Panc1 (cell line): ENCODE data around the gene KRT2. TPM values are rescaled to one million over a fixed set of nuclear protein-coding genes. Genes with fewer than 3 reads are reported as not detected.
A peak's percentile ranks its signal among the peaks of the same experiment; 100 is the strongest.

Source experiments
- ATAC-seq: fragments of 200-7000 bp; cut with Tn5 transposase; 2 replicates; pipeline ENCODE4 v1.9.1; 2020; ENCODE audit warnings: mild to moderate bottlenecking, moderate library complexity
- BruUV-seq: library from RNA; stranded (reverse); fragments of 400-500 nt; replicated peaks from 2 replicates; lab custom pipeline; 2021; lab: Mats Ljungman, UMichigan
- CTCF ChIA-PET: fragments of 300-600 bp; sonication (Branson Sonifier 250); formaldehyde crosslinking; loops from one replicate; lab custom pipeline; 2022; ENCODE audit warnings: antibody characterized with exemption; lab: Charles Lee
- POLR2A ChIA-PET: fragments of 300-600 bp; sonication (Branson Sonifier 250); formaldehyde crosslinking; loops from one replicate; lab custom pipeline; 2022; ENCODE audit warnings: antibody characterized with exemption; lab: Charles Lee
- DNase-seq: peaks from one replicate; pipeline ENCODE4 v3.0.0-alpha.2; 2010; ENCODE audit warnings: low read depth, low spot score
- H3K27ac ChIP-seq: 2 replicates; pipeline ENCODE4 v1.5.1; 2011; ENCODE audit warnings: mild to moderate bottlenecking, low read length, inconsistent platforms
- H3K27me3 ChIP-seq: fragments of 200-500 bp; sonication (Bioruptor generic); 2 replicates; pipeline ENCODE4 v1.6.0; 2014; ENCODE audit warnings: low read length, inconsistent platforms; ENCODE audit not compliant: control insufficient read depth, insufficient read depth
- H3K36me3 ChIP-seq: fragments of 200-500 bp; sonication (Bioruptor generic); 2 replicates; pipeline ENCODE4 v1.5.1; 2014; ENCODE audit warnings: inconsistent platforms, mild to moderate bottlenecking, low read length, moderate library complexity; ENCODE audit not compliant: control insufficient read depth, insufficient read depth
- H3K4me1 ChIP-seq: 2 replicates; pipeline ENCODE4 v1.5.1; 2011; ENCODE audit warnings: inconsistent platforms, mild to moderate bottlenecking, low read length, moderate library complexity; ENCODE audit not compliant: control insufficient read depth, insufficient read depth
- H3K4me3 ChIP-seq, 2 experiments: 2 replicates each; pipeline ENCODE4 v1.5.1; 2011 to 2012; ENCODE audit warnings: low read depth in 2 of 2, low read length in 2 of 2, mild to moderate bottlenecking in 2 of 2, inconsistent platforms in 1 of 2, moderate library complexity in 1 of 2
- H3K9me3 ChIP-seq: fragments of 200-500 bp; sonication (Bioruptor generic); 2 replicates; pipeline ENCODE4 v1.5.1; 2014; ENCODE audit warnings: low read depth, mild to moderate bottlenecking, inconsistent platforms, low read length, moderate library complexity; ENCODE audit not compliant: control insufficient read depth, insufficient read depth
- CTCF ChIP-seq: fragments of 450-650 bp; IDR thresholded peaks from 2 replicates; pipeline ENCODE4 v1.5.1; 2017; ENCODE audit warnings: mild to moderate bottlenecking
- POLR2AphosphoS5 ChIP-seq: IDR thresholded peaks from 2 replicates; pipeline ENCODE4 v1.6.1; 2012; ENCODE audit warnings: mild to moderate bottlenecking, low read depth, low read length, moderate library complexity
- SIN3A ChIP-seq: IDR thresholded peaks from 2 replicates; pipeline ENCODE4 v1.6.1; 2012; ENCODE audit warnings: low read depth, mild to moderate bottlenecking, low read length, moderate library complexity, borderline replicate concordance; ENCODE audit not compliant: insufficient read depth
- TCF7L2 ChIP-seq: IDR thresholded peaks from 2 replicates; pipeline ENCODE4 v1.6.1; 2011; ENCODE audit warnings: mild to moderate bottlenecking, low read depth, low read length, inconsistent platforms
- in situ Hi-C: cut with HindIII; loops from 2 replicates; pipeline ENCODE4 v1.10.0; 2016; ENCODE audit warnings: low sequenced_read_pairs, low pct_unique_long_range_greater_than_20kb
- intact Hi-C: fragments of 100-400 bp; cut with micrococcal nuclease; formaldehyde crosslinking; loops from one replicate; pipeline ENCODE4 v1.10.0; 2022; ENCODE audit not compliant: unreplicated experiment
- total RNA-seq: library from RNA; stranded (reverse); gene quantifications from one replicate; pipeline ENCODE4 v1.2.1, GENCODE V29; 2021; ENCODE audit not compliant: unreplicated experiment
- TF ChIP-seq, protein P1 (sequence below), 2 experiments: IDR thresholded peaks; 2 replicates each; pipeline ENCODE4 v1.6.1; 2011 to 2012; ENCODE audit warnings: low read depth in 2 of 2, control low read depth in 1 of 2, low read length in 1 of 2, mild to moderate bottlenecking in 1 of 2, moderate library complexity in 1 of 2; ENCODE audit not compliant: insufficient read depth in 1 of 2

Gene KRT2
- total RNA-seq, 1 experiment from 2014 or later = 0.33 TPM

DNA sequence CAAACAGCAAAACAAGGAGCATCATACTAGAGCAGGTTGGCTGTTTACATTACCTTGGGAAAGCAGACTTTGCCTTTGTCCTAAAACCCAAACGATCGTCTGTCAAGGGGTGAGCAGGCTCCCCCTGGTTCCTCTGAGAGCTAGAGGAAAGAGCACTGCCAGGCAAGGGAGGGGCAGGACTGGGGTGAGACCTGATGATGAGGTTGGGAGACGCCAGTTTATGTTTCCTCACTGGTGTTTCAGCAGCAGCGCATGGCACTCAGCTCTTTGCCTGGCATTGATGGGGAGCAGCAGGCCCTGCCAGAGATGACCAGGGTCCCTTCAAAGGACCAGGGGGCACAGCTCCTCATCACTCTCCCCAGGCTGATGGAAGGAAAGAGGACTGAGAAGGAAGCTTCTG lies 7.9 kb upstream of the KRT2 start:
- POLR2A ChIA-PET = no interaction called here
- TF ChIP-seq TCF7L2 (no peak), SIN3A (no peak), CTCF (no peak), POLR2AphosphoS5 (no peak)
- TF ChIP-seq, protein P1, sequence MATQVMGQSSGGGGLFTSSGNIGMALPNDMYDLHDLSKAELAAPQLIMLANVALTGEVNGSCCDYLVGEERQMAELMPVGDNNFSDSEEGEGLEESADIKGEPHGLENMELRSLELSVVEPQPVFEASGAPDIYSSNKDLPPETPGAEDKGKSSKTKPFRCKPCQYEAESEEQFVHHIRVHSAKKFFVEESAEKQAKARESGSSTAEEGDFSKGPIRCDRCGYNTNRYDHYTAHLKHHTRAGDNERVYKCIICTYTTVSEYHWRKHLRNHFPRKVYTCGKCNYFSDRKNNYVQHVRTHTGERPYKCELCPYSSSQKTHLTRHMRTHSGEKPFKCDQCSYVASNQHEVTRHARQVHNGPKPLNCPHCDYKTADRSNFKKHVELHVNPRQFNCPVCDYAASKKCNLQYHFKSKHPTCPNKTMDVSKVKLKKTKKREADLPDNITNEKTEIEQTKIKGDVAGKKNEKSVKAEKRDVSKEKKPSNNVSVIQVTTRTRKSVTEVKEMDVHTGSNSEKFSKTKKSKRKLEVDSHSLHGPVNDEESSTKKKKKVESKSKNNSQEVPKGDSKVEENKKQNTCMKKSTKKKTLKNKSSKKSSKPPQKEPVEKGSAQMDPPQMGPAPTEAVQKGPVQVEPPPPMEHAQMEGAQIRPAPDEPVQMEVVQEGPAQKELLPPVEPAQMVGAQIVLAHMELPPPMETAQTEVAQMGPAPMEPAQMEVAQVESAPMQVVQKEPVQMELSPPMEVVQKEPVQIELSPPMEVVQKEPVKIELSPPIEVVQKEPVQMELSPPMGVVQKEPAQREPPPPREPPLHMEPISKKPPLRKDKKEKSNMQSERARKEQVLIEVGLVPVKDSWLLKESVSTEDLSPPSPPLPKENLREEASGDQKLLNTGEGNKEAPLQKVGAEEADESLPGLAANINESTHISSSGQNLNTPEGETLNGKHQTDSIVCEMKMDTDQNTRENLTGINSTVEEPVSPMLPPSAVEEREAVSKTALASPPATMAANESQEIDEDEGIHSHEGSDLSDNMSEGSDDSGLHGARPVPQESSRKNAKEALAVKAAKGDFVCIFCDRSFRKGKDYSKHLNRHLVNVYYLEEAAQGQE (IDR thresholded peaks at IDR 0.05; ENCODE audit: insufficient read depth in 1 of 2, low read depth in 2 of 2, low read length in 1 of 2) = no peak
- Histone ChIP-seq H3K27me3 (peaks cover 6% of the 10 kb centered on the region), H3K4me1 (no peaks in the 10 kb centered on the region), H3K27ac (no peak overlapping the region), H3K9me3 (no peaks in the 10 kb centered on the region), H3K36me3 (no peaks in the 10 kb centered on the region), H3K4me3 (no peak overlapping the region)
- CTCF ChIA-PET = no interaction called here
- BruUV-seq = no TSS peak
- in situ Hi-C loops = no loop called here
- DNase-seq (no peak), ATAC-seq (no peak)
- intact Hi-C loops = no loop called here

DNA sequence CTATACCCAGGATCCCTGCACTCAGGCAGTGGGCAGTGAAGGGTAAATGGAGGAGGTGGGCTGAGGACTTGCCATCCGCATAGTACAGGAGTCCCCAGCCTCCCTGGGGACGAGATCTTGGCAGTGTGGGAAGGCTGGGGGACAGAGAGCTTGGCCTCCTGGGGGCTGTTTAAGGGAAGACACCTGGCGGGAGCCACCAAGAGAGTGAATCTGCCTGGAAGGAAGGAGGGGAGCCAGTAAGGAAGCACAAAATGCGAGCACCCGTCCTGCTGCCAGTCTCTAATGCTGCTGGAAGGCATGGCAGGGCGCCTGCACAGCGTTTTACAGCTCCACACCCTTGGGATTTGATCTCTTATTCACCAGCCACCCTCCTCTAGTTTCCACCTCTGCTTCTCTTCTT lies 7.4 kb upstream of the KRT2 start:
- Histone ChIP-seq H3K36me3 (no peaks in the 10 kb centered on the region), H3K27me3 (peaks cover 10% of the 10 kb centered on the region), H3K27ac (no peak overlapping the region), H3K4me1 (no peaks in the 10 kb centered on the region), H3K9me3 (no peaks in the 10 kb centered on the region), H3K4me3 (no peak overlapping the region)
- TF ChIP-seq POLR2AphosphoS5 (no peak), CTCF (no peak), SIN3A (no peak), TCF7L2 (no peak)
- TF ChIP-seq, protein P1 (IDR thresholded peaks at IDR 0.05; ENCODE audit: insufficient read depth in 1 of 2, low read depth in 2 of 2, low read length in 1 of 2) = no peak
- CTCF ChIA-PET = no interaction called here
- DNase-seq (no peak), ATAC-seq (0 out of 2 replicates have a peak, but pooled peaks have one; percentile 17)
- POLR2A ChIA-PET = no interaction called here
- in situ Hi-C loops = no loop called here
- no TSS peak for BruUV-seq
- intact Hi-C loops = no loop called here
